IPS DF 4.7 (cell line): ENCODE results near the gene PLAAT3.
A peak's percentile ranks its signal among the peaks of the same experiment; 100 is the strongest.
"Not testable (repeated sequence)": the region's sequence is repeated elsewhere in the genome, so short reads cannot be mapped to it uniquely, and the experiment has no call there.

Source experiments
- DNase-seq: peaks from one replicate; pipeline ENCODE4 v3.0.0-alpha.2; 2013; ENCODE audit warnings: low spot score; ENCODE audit errors: extremely low read depth

The PLAAT3 gene

GRCh38 chr11:63614136-63614671, at the start of gene PLAAT3:
Gene PLAAT3, minus strand, starts transcription at chr11:63614433. Its CDS starts 419 bp downstream, at chr11:63614014.
- no peak for DNase-seq

DNA sequence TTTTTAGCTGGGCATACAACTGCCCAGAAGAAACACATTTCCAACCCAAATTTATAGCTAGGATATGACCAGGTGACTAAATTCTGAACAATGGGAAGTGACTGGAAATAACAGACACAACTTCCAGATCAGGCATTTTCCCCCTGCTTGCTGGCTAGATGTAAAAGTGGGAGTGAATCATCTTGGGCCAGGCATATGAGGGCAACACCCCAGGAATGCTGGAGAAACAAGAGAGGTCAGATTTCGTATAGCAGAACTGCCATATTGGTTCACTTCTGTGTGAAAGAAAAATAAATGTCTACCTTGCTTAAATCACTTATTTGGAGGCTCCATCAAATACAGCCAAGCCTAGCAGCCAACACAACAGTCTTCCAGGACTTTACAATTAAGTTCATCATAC, 49.6 kb upstream of the PLAAT3 start:
- DNase-seq, result no peak

DNA sequence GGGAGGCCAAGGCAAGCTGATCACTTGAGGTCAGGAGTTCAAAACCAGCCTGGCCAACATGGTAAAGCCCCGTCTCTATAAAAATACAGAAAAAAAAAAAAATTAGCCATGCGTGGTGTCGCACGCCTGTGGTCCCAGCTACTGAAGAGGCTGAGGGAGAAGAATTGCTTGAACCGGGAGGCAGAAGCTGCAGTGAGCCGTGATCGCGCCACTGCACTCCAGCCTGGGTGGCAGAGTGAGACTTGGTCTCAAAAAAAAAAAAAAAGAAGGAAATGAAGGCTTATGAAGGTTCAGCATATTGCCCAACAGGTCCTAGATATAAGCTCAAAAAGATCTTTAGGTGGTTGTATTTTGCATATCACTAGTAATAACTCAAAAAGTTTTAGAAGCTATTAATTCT, 46.7 kb upstream of the PLAAT3 start:
- DNase-seq, result no peak

DNA sequence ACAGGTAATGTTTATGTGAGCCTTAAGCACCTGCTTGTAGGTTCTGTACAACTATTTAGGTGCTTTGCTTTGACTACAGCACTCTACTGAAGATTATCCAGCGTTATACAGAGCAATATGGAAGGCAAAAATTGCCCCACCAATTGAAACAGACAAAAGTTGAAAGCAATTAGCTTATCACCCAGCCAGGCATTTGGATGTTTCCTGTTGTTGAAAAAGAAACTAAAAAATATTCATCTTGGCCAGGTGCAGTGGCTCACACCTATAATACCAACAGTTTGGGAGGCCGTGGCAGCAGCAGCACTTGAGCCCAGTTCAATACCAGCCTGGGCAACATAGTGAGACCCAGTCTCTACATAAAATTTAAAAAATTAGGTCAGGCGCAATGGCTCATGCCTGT, 38.4 kb upstream of the PLAAT3 start:
- no peak for DNase-seq

GRCh38 chr11:63643205-63643604, 29.0 kb upstream of the PLAAT3 start:
- no peak for DNase-seq

- DNase-seq, result no peak
These were observed 27.5 kb upstream of the PLAAT3 start for GRCh38 chr11:63641727-63642126.

GRCh38 chr11:63639199-63639832, 25.1 kb upstream of the PLAAT3 start:
- no peak for DNase-seq

GRCh38 chr11:63638436-63638835, 24.2 kb upstream of the PLAAT3 start:
- not testable (repeated sequence) for DNase-seq

DNA sequence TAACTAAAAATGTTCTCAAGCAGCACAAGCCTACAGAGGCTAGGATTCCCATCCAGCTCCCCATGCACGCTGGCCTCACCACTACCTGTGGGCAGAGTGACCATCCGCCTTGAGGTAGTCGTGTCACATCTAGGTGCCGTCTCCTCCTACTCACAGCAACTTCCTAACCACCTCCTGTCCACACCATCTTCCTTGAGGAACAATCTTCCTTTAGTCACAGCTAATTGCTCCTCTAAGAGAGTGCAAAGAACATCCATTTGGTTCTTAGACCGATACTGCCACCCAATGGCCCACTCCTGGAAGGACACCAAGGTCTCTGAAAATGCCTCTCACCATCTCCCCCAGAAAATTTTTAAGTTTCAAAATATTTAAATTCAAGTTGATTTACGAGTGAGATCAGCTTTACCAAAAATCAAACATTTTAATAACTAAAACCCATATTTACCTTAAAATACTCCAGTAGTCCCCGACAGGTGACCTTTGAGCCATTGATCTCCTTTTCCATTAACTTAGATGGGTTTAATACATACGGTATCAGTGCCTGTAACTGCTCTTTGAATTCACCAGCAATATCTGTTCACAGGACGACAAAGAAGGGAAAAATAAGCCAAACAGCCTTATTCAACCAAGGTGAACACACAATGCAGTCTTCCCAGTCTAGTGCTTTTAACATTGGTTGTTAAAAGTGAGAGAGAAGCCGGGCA, 21.7 kb upstream of the PLAAT3 start:
- DNase-seq, result no peak

DNA sequence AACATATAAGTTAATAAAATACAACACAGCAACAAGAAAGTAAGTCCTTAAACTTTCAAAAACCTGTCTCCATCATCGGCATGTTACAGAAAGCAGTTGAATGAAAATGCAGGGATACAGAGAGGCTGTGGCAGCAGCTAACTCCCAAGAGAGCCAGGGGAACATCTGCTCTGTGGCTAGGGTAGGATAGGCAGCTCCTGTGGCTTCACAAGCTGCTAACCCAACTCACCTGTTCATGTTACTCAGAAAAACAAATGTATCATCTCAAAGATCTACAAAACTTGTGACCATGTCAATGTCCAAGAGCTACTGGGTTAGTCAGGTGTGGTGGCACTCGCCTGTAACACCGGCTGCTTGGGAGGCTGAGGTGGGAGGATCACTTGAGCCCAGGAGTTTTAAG, 15.2 kb upstream of the PLAAT3 start:
- DNase-seq, result no peak

- no peak for DNase-seq
These were observed 9.4 kb upstream of the PLAAT3 start for GRCh38 chr11:63623513-63624140.

- no peak for DNase-seq
These were observed 8.1 kb upstream of the PLAAT3 start for GRCh38 chr11:63622323-63622722.

GRCh38 chr11:63621071-63621470, 6.8 kb upstream of the PLAAT3 start:
- no peak for DNase-seq

DNA sequence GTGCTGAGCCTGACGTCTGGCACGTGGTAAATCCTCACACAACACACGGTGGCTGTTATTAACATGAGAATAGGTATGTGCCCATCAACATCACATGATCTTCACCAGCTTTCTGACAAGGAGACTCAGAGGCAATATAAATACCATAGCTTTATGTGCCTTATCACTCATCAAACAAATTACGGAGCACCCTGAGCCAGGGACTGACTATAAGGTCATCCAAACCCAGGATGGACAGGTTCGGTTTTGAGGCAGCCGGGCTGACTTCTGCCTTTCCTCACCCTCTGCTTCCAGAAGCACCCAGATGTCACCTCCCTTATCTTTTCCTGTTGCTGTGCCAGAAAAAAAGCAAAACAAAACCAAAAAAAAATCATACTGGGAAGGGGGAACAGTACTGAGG, 5.7 kb upstream of the PLAAT3 start:
- no peak for DNase-seq

DNA sequence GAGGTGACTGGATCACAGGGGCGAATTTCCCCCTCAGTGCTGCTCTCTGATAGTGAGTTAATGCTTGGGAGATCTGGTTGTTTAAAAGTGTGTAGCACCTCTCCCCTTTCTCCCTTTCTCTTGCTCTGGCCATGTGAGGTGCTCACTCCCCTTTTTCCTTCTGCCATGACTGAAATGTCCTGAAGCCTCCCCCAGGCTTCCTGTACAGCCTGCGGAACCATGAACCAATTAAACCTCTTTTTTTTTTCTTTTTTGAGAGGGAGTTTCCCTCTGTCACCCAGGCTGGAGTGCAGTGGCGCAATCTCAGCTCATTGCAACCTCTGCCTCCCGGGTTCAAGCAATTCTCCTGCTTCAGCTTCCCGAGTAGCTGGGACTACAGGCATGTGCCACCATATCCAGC, 3.5 kb upstream of the PLAAT3 start:
- DNase-seq, result not testable (repeated sequence)

DNA sequence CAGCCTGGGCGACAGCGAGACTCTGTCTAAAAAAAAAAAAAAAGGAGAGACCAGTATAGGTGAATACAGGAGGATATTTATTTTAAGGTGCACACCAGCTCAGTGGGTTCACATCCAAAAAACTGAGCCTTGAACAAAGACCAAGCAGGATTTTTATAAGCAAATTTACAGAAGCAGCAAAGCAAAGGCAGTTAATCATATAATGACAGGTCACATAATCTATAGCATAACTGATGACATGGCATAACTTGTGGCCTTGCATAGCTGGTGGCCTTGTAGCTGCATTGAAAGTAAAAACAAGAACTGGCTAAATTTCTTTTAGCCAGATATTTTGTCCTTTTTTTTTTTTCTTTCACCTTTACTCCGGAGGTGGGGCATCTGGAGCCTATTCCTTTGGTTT, 2.7 kb upstream of the PLAAT3 start:
- no peak for DNase-seq

- no peak for DNase-seq
These were observed 607 bp downstream of the PLAAT3 start for GRCh38 chr11:63613517-63614135.

DNA sequence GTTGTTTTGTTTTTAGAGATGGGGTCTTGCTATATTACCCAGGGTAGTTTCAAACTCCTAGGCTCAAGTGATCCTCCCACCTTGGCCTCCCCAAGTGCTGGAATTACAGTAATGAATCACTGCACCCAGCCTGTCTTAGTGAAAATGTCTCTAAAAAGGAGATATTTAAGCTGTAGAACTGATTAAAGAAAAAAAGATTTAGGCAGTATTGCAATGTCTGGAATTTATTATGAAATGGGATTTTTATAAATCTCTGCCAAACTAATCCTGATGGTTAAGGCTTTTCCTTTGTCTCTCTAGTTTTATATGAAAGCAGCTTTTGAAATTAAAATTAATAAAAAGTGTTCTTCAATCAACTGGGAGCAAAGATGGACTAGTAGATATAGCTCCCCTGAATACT, 2.1 kb downstream of the PLAAT3 start:
- DNase-seq, result no peak

DNA sequence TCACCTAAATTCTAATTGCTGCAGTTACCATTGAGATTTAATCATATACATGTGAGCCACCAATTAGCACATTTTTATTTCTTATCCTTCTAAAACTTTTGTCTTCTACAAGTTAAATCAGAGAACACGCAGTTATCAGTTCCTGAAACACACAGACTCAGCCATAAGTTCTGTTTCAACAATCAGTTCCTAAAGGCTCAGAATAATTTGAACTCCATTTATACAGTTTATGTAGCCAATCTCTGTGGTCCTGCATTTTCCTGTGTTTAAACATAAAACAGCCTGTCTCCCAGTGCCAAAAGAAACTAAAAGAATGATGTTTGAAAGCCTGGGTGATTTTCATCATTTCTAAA, 2.9 kb downstream of the PLAAT3 start:
- no peak for DNase-seq

GRCh38 chr11:63610604-63611394, 3.4 kb downstream of the PLAAT3 start:
- DNase-seq, result peak; percentile 83

GRCh38 chr11:63609971-63610580, 4.2 kb downstream of the PLAAT3 start:
- no peak for DNase-seq
